Measurements from ENCODE around the gene VAMP1.
A peak's percentile ranks its signal among the peaks of the same experiment; 100 is the strongest.
"Not testable (repeated sequence)": the region's sequence is repeated elsewhere in the genome, so short reads cannot be mapped to it uniquely, and the experiment has no call there.

Gene VAMP1

GRCh38 chr12:6427796-6428195, 42.7 kb downstream of the VAMP1 start:
- H3K4me1 ChIP-seq (ENCODE audit: control insufficient read depth in 5 of 5, insufficient read depth in 5 of 5, low read length in 5 of 5), result peaks cover 12 to 27% (median 22%) of the 10 kb centered on the region in 5 donors
- H3K27ac ChIP-seq (ENCODE audit: low read depth, low read length); H3K27me3 ChIP-seq (ENCODE audit: control insufficient read depth in 5 of 5, insufficient read depth in 4 of 5, low read length in 5 of 5); H3K36me3 ChIP-seq (ENCODE audit: control insufficient read depth in 5 of 5, insufficient read depth in 5 of 5, low read length in 5 of 5); H3K4me3 ChIP-seq (ENCODE audit: low read depth in 1 of 5, low read length in 5 of 5); H3K9ac ChIP-seq (ENCODE audit: low read length in 5 of 5); H3K9me3 ChIP-seq (ENCODE audit: control insufficient read depth in 5 of 5, low read length in 5 of 5): not testable (repeated sequence)

DNA sequence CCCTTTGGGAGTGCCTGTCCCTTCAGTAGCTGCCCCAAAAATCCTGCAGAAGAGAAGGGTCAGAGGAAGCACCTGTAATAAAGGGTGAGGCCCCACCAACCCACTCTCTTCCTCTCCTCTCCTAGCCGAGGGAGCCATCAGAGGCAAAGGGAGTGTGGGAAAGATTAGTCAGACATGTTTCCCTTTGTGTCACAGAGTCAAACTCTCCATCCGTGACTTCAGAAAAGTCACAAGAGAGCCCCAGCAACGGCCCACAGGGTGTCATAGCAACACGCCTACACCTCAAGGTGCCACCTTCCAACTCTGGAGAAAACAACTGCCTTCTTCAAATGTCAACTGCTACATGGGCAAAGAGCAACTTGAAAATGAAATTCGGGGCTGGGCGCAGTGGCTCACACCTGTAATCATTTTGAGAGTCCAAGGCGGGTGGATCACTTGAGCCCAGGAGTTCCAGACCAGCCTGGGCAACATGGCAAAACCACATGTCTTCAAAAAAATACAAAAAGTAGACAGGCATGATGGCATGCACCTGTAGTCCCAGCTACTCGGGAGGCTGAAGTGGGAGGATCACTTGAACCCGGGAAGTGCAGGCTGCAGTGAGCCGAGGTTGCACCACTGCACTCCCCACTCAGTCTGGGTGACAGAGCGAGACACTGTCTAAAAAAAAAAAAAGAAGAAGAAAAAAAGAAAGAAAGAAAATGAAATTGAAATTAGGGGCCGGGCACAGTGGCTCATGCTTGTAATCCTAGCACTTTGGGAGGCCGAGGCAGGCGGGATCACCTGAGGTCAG, 43.4 kb downstream of the VAMP1 start:
- Histone ChIP-seq H3K4me1 (ENCODE audit: control insufficient read depth in 5 of 5, insufficient read depth in 5 of 5, low read length in 5 of 5) (peaks cover 12 to 27% (median 22%) of the 10 kb centered on the region in 5 donors), H3K9ac (ENCODE audit: low read length in 5 of 5) (no peak overlapping the region), H3K27ac (ENCODE audit: low read depth, low read length) (no peak overlapping the region), H3K9me3 (ENCODE audit: control insufficient read depth in 5 of 5, low read length in 5 of 5) (no peaks in the 10 kb centered on the region), H3K27me3 (ENCODE audit: control insufficient read depth in 5 of 5, insufficient read depth in 4 of 5, low read length in 5 of 5) (no peaks in the 10 kb centered on the region), H3K36me3 (ENCODE audit: control insufficient read depth in 5 of 5, insufficient read depth in 5 of 5, low read length in 5 of 5) (no peaks in the 10 kb centered on the region), H3K4me3 (ENCODE audit: low read depth in 1 of 5, low read length in 5 of 5) (no peak overlapping the region)

DNA sequence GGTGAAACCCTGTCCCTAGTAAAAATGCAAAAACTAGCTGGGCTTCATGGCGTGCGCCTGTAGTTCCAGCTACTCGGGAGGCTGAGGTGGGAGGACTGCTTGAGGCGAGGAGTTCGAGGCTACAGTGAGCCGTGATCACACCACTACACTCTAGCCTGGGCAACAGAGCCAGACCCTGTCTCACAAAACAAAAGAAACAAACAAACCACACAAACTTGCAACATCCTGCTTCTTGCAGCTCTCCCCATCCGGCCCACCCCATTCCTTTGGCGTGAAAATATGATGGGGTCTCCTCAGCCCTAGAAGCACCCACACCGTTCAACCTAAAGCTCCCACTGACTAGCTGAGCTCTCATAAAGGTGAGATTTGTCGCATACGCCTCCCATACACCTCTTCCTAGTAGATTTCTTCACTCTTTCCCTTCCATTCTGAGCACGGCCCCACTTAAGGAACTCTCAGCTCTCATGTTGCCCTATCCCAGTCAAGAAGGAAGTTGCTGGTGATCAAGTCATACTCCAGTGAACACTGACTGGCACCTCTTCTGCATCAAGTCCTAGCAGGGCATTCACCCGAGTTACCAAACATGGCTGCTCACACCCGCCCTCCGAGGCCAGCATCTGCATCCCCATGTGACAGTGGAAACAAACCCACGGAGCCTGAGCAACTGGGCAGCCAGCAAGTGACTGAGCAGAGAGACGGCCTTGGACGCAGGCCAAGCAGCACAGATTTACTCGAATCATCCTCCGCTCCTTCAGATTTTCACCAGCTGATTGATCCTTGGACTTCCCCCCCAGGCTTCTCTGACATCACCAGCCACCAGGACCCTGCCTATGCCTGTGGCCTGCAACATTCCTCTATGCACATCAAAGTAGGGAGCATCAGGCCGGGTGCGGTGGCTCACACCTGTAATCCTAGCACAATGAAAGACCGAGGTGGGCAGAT, 44.6 kb downstream of the VAMP1 start:
- no peak overlapping the region for H3K27ac ChIP-seq (ENCODE audit: low read depth, low read length)
- no peak overlapping the region for H3K9ac ChIP-seq (ENCODE audit: low read length in 5 of 5)
- no peaks in the 10 kb centered on the region for H3K36me3 ChIP-seq (ENCODE audit: control insufficient read depth in 5 of 5, insufficient read depth in 5 of 5, low read length in 5 of 5)
- no peak overlapping the region for H3K4me3 ChIP-seq (ENCODE audit: low read depth in 1 of 5, low read length in 5 of 5)
- H3K4me1 ChIP-seq (ENCODE audit: control insufficient read depth in 5 of 5, insufficient read depth in 5 of 5, low read length in 5 of 5), result peaks cover 9 to 19% (median 18%) of the 10 kb centered on the region in 5 donors
- H3K27me3 ChIP-seq (ENCODE audit: control insufficient read depth in 5 of 5, insufficient read depth in 4 of 5, low read length in 5 of 5), result no peaks in the 10 kb centered on the region
- no peaks in the 10 kb centered on the region for H3K9me3 ChIP-seq (ENCODE audit: control insufficient read depth in 5 of 5, low read length in 5 of 5)

DNA sequence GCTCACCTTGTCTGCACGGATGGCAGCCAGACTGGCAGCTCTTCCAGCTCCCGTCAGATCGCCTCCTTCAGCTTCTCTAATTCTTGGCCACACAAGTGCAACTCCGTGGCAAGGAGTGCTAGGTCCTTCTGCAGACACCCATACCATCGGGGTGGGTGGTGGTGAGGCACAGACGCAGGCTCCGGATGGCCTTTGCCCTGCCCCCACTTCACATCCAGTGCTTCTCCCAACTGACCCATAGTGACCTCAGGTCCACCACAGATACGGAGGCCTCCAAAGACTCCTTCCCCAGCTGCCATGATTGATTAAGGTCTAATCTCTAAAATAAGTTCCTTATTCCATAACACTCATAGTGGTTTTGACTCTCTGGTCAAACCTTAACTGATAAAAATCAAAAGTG, 45.6 kb downstream of the VAMP1 start:
- no peak overlapping the region for H3K4me3 ChIP-seq (ENCODE audit: low read depth in 1 of 5, low read length in 5 of 5)
- H3K9ac ChIP-seq (ENCODE audit: low read length in 5 of 5), result no peak overlapping the region
- H3K27ac ChIP-seq (ENCODE audit: low read depth, low read length), result no peak overlapping the region
- H3K27me3 ChIP-seq (ENCODE audit: control insufficient read depth in 5 of 5, insufficient read depth in 4 of 5, low read length in 5 of 5), result no peaks in the 10 kb centered on the region
- H3K4me1 ChIP-seq (ENCODE audit: control insufficient read depth in 5 of 5, insufficient read depth in 5 of 5, low read length in 5 of 5), result peaks cover 2 to 12% (median 9%) of the 10 kb centered on the region in 5 donors
- no peaks in the 10 kb centered on the region for H3K9me3 ChIP-seq (ENCODE audit: control insufficient read depth in 5 of 5, low read length in 5 of 5)
- no peaks in the 10 kb centered on the region for H3K36me3 ChIP-seq (ENCODE audit: control insufficient read depth in 5 of 5, insufficient read depth in 5 of 5, low read length in 5 of 5)

DNA sequence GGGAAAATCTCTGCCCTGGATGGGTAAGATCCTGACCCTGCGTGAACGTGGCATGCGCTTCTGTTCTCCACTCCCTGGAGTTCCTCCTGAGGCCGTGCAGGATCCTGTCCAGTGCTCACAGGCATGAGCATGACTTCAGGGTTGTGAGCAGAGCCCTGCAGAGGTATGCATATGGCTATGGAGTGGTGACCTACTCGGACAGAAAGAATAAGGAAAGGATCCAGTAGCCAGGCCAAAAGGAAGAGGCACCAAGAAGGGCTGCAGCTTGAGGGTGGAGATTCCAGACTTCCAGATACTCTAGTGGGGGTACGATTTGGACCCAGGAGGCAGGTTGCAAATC, 46.5 kb downstream of the VAMP1 start:
- H3K9me3 ChIP-seq (ENCODE audit: control insufficient read depth in 5 of 5, low read length in 5 of 5), result no peaks in the 10 kb centered on the region
- no peak overlapping the region for H3K9ac ChIP-seq (ENCODE audit: low read length in 5 of 5)
- no peaks in the 10 kb centered on the region for H3K36me3 ChIP-seq (ENCODE audit: control insufficient read depth in 5 of 5, insufficient read depth in 5 of 5, low read length in 5 of 5)
- peaks cover 2 to 11% (median 9%) of the 10 kb centered on the region in 5 donors for H3K4me1 ChIP-seq (ENCODE audit: control insufficient read depth in 5 of 5, insufficient read depth in 5 of 5, low read length in 5 of 5)
- no peaks in the 10 kb centered on the region for H3K27me3 ChIP-seq (ENCODE audit: control insufficient read depth in 5 of 5, insufficient read depth in 4 of 5, low read length in 5 of 5)
- H3K4me3 ChIP-seq (ENCODE audit: low read depth in 1 of 5, low read length in 5 of 5), result peak overlapping the region in 2 of 5 donors; percentile 28 to 31
- H3K27ac ChIP-seq (ENCODE audit: low read depth, low read length), result no peak overlapping the region

- no peak overlapping the region for H3K9ac ChIP-seq (ENCODE audit: low read length in 5 of 5)
- H3K27ac ChIP-seq (ENCODE audit: low read depth, low read length), result no peak overlapping the region
- peaks cover 2 to 11% (median 9%) of the 10 kb centered on the region in 5 donors for H3K4me1 ChIP-seq (ENCODE audit: control insufficient read depth in 5 of 5, insufficient read depth in 5 of 5, low read length in 5 of 5)
- H3K4me3 ChIP-seq (ENCODE audit: low read depth in 1 of 5, low read length in 5 of 5), result peak overlapping the region in 2 of 5 donors; percentile 28 to 31
- no peaks in the 10 kb centered on the region for H3K9me3 ChIP-seq (ENCODE audit: control insufficient read depth in 5 of 5, low read length in 5 of 5)
- H3K27me3 ChIP-seq (ENCODE audit: control insufficient read depth in 5 of 5, insufficient read depth in 4 of 5, low read length in 5 of 5), result no peaks in the 10 kb centered on the region
- no peaks in the 10 kb centered on the region for H3K36me3 ChIP-seq (ENCODE audit: control insufficient read depth in 5 of 5, insufficient read depth in 5 of 5, low read length in 5 of 5)
Measured at GRCh38 chr12:6423267-6424007, 47.0 kb downstream of the VAMP1 start.

DNA sequence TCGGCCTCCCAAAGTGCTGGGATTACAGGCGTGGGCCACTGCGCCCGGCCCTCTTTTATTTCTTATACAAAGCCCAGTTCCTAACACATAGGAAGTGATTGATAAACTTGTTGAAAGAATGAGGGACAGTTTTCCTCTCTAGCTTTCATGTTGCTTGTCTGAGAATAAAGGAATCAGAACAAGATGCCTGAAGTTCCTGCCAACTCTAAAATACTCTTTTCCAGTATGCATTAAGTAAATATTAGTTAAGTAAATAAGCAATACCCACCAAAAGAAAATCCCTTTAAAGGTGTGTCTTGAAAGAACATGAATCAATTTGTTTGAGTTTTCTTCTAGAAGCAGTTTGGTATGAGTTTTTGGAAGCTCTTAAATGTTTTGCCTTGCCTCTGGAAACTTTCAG, 50.1 kb downstream of the VAMP1 start:
- no peaks in the 10 kb centered on the region for H3K9me3 ChIP-seq (ENCODE audit: control insufficient read depth in 5 of 5, low read length in 5 of 5)
- no peak overlapping the region for H3K9ac ChIP-seq (ENCODE audit: low read length in 5 of 5)
- no peaks in the 10 kb centered on the region for H3K36me3 ChIP-seq (ENCODE audit: control insufficient read depth in 5 of 5, insufficient read depth in 5 of 5, low read length in 5 of 5)
- peaks cover 2 to 11% (median 9%) of the 10 kb centered on the region in 5 donors for H3K4me1 ChIP-seq (ENCODE audit: control insufficient read depth in 5 of 5, insufficient read depth in 5 of 5, low read length in 5 of 5)
- H3K27me3 ChIP-seq (ENCODE audit: control insufficient read depth in 5 of 5, insufficient read depth in 4 of 5, low read length in 5 of 5), result no peaks in the 10 kb centered on the region
- no peak overlapping the region for H3K27ac ChIP-seq (ENCODE audit: low read depth, low read length)
- H3K4me3 ChIP-seq (ENCODE audit: low read depth in 1 of 5, low read length in 5 of 5), result no peak overlapping the region

DNA sequence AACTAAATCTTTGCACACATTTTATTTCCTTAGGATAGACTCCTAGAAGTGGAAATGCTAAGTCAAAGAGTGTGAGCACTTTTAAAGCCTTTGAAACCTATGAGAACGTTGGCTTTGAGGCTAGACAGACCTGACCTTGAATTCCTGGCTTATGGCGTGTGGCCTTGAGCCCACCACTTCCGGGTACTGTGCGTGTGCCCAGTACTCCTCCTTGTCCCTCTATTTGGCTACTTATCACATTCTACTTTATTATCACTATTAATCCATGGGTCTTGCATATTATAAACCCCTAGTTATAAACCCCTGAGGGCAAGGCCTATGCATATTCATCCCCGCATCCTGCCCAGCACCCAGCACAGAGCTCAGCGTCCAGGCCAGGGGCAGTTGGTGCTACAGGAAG, 51.7 kb downstream of the VAMP1 start:
- Histone ChIP-seq H3K27ac (ENCODE audit: low read depth, low read length) (no peak overlapping the region), H3K27me3 (ENCODE audit: control insufficient read depth in 5 of 5, insufficient read depth in 4 of 5, low read length in 5 of 5) (no peaks in the 10 kb centered on the region), H3K9me3 (ENCODE audit: control insufficient read depth in 5 of 5, low read length in 5 of 5) (no peaks in the 10 kb centered on the region), H3K4me1 (ENCODE audit: control insufficient read depth in 5 of 5, insufficient read depth in 5 of 5, low read length in 5 of 5) (peaks cover 2 to 7% (median 6%) of the 10 kb centered on the region in 5 donors), H3K36me3 (ENCODE audit: control insufficient read depth in 5 of 5, insufficient read depth in 5 of 5, low read length in 5 of 5) (no peaks in the 10 kb centered on the region), H3K4me3 (ENCODE audit: low read depth in 1 of 5, low read length in 5 of 5) (no peak overlapping the region), H3K9ac (ENCODE audit: low read length in 5 of 5) (no peak overlapping the region)

- Histone ChIP-seq H3K27me3 (ENCODE audit: control insufficient read depth in 5 of 5, insufficient read depth in 4 of 5, low read length in 5 of 5) (no peaks in the 10 kb centered on the region), H3K4me3 (ENCODE audit: low read depth in 1 of 5, low read length in 5 of 5) (no peak overlapping the region), H3K9ac (ENCODE audit: low read length in 5 of 5) (no peak overlapping the region), H3K4me1 (ENCODE audit: control insufficient read depth in 5 of 5, insufficient read depth in 5 of 5, low read length in 5 of 5) (no peaks in the 10 kb centered on the region), H3K27ac (ENCODE audit: low read depth, low read length) (no peak overlapping the region), H3K9me3 (ENCODE audit: control insufficient read depth in 5 of 5, low read length in 5 of 5) (no peaks in the 10 kb centered on the region), H3K36me3 (ENCODE audit: control insufficient read depth in 5 of 5, insufficient read depth in 5 of 5, low read length in 5 of 5) (no peaks in the 10 kb centered on the region)
Measured at GRCh38 chr12:6416596-6416995, 53.9 kb downstream of the VAMP1 start.

Measured in subcutaneous abdominal adipose tissue (tissue), 5 donors.